GM19467 (cell line): ENCODE data around the gene PPP6C.
"Not testable (repeated sequence)": the region's sequence is repeated elsewhere in the genome, so short reads cannot be mapped to it uniquely, and the experiment has no call there.

Experiments
- ATAC-seq: cut with Tn5 transposase; IDR thresholded peaks from one replicate; pipeline ENCODE4 v1.9.1; 2021; ENCODE audit warnings: mild to moderate bottlenecking, moderate library complexity; ENCODE audit not compliant: unreplicated experiment

Gene PPP6C

GRCh38 chr9:125183054-125183453, 6.5 kb downstream of the PPP6C start:
- ATAC-seq: no peak

GRCh38 chr9:125181756-125182155, 7.8 kb downstream of the PPP6C start:
- not testable (repeated sequence) for ATAC-seq

DNA sequence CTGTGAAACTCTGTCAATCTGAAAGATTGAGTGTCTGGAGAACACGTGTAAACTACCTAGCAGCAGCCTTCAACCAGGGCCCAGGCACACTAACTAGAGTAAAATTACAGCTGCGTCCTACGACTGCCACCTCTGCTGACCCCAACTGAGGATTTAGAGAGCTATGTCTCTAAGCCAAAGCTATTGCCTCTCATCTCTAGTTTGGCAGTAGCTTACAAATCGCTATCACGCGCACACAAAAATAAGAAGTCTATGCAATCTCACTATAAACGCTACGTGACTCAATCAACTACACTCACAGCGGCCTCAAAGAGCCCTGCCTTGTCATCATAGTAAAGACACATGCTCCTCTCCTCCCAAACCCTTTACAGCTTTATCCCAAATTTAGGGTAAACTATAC, 8.7 kb downstream of the PPP6C start:
- ATAC-seq: no peak

DNA sequence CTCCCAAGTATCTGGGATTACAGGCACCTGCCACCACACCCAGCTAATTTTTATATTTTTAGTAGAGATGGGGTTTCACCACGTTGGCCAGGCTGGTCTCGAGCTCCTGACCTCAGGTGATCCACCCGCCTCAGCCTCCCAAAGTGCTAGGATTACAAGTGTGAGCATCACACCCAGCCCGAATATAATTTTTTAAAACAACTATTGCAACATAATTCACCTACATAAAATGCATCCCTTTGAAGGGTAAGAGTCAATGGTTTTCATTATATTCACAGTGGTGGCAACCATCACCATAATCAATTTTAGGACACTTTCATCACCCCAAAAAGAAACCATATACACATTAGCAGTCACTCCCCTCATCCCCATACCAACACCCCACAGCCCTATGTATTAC, 9.8 kb downstream of the PPP6C start:
- not testable (repeated sequence) for ATAC-seq

GRCh38 chr9:125177888-125178287, 11.7 kb downstream of the PPP6C start:
- no peak for ATAC-seq

- ATAC-seq: no peak
Measured at GRCh38 chr9:125176636-125177035, 13.0 kb downstream of the PPP6C start.

- ATAC-seq: no peak
Measured at GRCh38 chr9:125172031-125172755, 17.4 kb downstream of the PPP6C start.

DNA sequence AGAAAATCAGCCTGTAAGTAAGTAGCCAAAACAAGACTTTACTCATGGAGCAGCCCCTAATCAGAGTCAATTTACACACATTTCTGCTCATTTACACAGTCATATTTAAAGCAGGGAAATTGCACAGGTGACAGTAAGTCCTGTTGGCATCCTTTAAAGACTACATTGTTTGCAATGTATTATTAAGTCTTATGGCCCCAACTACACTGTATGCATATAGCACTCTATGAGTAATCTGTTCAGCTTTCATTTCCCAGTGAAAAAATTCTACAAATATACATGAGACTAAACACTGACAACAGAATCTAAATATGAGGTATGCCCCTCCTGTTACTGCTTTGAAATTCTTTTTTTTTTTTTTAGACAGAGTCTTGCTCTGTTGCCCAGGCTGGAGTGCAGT, 19.7 kb downstream of the PPP6C start:
- no peak for ATAC-seq

- no peak for ATAC-seq
Measured at GRCh38 chr9:125166762-125167161, 22.8 kb downstream of the PPP6C start.

GRCh38 chr9:125162891-125163290, 26.7 kb downstream of the PPP6C start:
- ATAC-seq: not testable (repeated sequence)

- ATAC-seq: no peak
Measured at GRCh38 chr9:125161284-125161918, 28.2 kb downstream of the PPP6C start.

DNA sequence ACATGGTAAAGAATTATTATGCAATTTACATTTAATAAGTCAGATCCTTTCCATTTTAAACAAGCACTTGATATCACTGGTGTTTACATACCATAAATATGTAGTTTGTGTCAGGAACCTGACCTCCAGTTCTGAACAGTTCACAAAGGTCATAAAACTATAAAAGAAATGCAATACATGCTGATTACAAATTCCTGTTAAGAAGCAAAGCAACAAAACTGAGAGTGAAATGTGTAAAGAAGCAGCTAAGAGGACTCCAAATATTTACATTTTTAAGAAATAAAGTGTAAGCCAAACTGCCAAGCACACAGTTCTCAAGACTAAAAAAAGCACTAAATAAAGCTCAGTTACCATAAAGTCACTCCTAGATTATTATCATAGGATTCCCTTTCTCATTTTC, 28.9 kb downstream of the PPP6C start:
- ATAC-seq: no peak

GRCh38 chr9:125156551-125156950, 33.1 kb downstream of the PPP6C start:
- ATAC-seq: no peak

DNA sequence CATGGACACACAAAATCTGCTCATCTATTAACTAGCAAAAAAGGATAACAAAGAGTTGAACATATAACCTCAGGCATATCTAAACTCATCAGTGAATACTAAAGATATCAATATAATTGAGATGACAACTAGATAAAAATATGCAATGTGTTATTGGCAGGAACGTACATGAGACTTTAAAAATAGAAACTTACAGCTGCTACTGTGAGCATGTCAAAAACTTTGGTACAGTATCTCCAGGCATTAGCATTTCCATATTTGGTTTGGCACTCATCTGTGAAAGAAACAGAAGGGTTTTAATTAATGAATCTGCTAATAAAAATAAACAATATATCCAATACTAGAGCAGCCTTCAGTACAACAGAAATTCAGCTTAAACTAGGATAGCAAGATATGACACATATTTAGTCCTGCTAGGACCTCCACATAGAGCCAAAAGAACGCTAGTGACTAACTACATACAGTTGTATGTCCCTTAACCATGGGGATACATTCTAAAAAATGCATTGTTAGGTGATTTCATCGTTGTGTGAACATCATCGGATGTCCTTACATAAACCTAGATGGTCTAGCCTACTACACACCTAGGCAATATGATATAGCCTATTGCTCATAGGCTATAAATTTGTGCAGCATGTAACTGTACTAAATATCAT, 35.8 kb downstream of the PPP6C start:
- ATAC-seq: no peak

- no peak for ATAC-seq
Measured at GRCh38 chr9:125151730-125152129, 37.9 kb downstream of the PPP6C start.

- no peak for ATAC-seq
Measured at GRCh38 chr9:125150349-125151245, 39.0 kb downstream of the PPP6C start.

GRCh38 chr9:125147401-125147951, 42.1 kb downstream of the PPP6C start:
- no peak for ATAC-seq

DNA sequence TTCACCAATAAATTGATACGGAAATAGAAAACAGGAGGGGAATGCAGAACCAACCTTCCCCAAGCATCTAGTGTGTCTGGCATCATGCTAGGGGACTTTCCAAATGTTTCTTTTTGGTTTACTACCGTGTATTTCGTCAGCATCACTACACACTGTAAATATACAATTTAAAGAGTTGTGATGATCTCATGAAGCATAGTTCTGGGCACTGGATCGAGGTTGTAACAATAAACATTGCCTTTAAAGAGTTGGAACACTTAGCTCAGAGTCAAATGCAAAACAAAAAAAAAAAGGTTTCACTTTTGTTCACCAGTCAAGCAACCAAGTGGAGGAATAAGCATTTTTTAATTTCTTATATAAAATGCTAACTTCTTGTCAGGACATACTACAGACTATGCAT, 43.4 kb downstream of the PPP6C start:
- ATAC-seq: no peak

- no peak for ATAC-seq
Measured at GRCh38 chr9:125145425-125145824, 44.2 kb downstream of the PPP6C start.

GRCh38 chr9:125143377-125144090, 46.1 kb downstream of the PPP6C start, which contains the start of gene SCAI:
Gene SCAI, minus strand, starts transcription at chr9:125143528. Its CDS starts 91 bp downstream, at chr9:125143437.
- ATAC-seq: peak; percentile 98
